HL-60 (cell line): ENCODE data around the gene RCC2.

Experiments used
- DNase-seq, 2 experiments: peaks; one replicate each; pipeline ENCODE4 v3.0.0-alpha.2; 2010 to 2020; ENCODE audit warnings: low read depth in 1 of 2, low spot score in 1 of 2
- H3K27ac ChIP-seq: fragments of 250-450 bp; sonication (Bioruptor Pico); replicated peaks from 2 replicates; pipeline ENCODE4 v1.5.1; 2020; ENCODE audit warnings: mild to moderate bottlenecking, moderate library complexity
- H3K27me3 ChIP-seq: fragments of 250-450 bp; sonication (Bioruptor Pico); 2 replicates; pipeline ENCODE4 v1.5.1; 2021; ENCODE audit warnings: mild to moderate bottlenecking, moderate library complexity; ENCODE audit not compliant: insufficient read depth, poor library complexity, severe bottlenecking
- H3K4me3 ChIP-seq: replicated peaks from 2 replicates; pipeline ENCODE4 v1.5.1; 2011; ENCODE audit warnings: mild to moderate bottlenecking, control low read depth, low read length; ENCODE audit not compliant: insufficient read depth
- GABPA ChIP-seq: IDR thresholded peaks from 2 replicates; pipeline ENCODE4 v1.6.1; 2012; ENCODE audit warnings: low read depth
- POLR2AphosphoS5 ChIP-seq: IDR thresholded peaks from 2 replicates; pipeline ENCODE4 v1.6.1; 2012; ENCODE audit warnings: low read depth
- SPI1 ChIP-seq: IDR thresholded peaks from 2 replicates; pipeline ENCODE4 v1.6.1; 2012; ENCODE audit warnings: low read depth, mild to moderate bottlenecking, borderline replicate concordance
- TF ChIP-seq, protein P1 (sequence below): IDR thresholded peaks from 2 replicates; pipeline ENCODE4 v1.6.1; 2012; ENCODE audit warnings: low read depth; ENCODE audit not compliant: insufficient replicate concordance
- TF ChIP-seq, protein P2 (sequence below): IDR thresholded peaks from one replicate; pipeline ENCODE4 v1.5.1; 2011; ENCODE audit warnings: low read length, control low read depth, inconsistent platforms; ENCODE audit not compliant: insufficient read depth

The RCC2 gene

DNA sequence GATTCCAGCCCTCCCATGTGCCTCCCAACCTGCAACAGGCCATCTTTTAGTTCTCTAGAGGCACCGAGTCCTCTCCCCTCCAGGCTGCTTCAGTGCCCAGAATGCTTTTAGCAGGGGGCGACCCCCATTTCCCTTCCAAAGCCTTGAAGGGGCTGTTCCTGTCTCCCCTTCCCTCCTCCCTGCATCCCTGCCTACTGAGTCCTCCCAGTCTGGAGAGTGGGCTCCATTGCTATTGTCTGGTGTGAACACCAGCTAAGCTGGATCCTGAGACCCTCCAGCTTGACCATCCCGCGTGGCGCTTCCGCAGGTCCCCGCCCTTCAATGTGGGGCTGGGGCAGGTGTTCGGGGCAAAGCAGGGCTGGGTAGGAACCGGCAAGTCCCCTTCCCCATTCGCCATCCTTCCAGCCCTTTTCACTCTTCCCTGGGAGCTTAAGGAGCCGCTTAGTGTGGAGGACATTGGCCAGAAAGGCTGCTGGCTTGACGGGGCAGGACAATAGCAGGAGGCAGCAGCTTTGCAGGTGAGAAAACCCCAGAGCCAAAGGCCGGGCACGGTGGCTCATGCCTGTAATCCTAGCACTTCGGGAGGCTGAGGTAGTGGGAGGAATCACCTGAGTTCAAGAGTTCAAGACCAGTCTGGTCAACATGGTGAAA, 35.3 kb downstream of the RCC2 start:
- H3K27me3 ChIP-seq, result no peaks in the 10 kb centered on the region
- TF ChIP-seq GABPA, result no peak
- no peak for DNase-seq
- no peak overlapping the region for H3K27ac ChIP-seq
- no peak overlapping the region for H3K4me3 ChIP-seq

DNA sequence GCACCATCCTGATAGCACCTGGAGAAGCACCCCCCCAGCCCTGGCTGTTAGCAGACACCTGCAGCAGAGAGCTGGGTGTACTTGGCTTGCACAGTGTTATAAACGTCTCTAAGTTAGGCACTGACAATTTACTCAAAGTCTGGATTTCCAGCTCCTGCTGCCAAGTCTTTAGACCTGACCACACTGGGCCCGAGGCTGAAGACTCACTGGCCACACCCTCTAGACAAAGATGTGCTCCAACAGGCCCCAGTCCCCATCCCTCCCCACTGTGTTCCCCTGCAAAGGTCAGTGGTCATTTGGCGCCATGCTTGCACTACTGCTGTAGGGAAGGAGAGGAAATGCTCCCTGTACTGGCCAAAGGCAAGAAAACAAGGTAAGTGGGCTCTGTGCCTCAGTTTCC, 36.4 kb downstream of the RCC2 start:
- no peak for DNase-seq
- no peak for TF ChIP-seq GABPA
- TF ChIP-seq SPI1, result no peak
- TF ChIP-seq, protein P1, sequence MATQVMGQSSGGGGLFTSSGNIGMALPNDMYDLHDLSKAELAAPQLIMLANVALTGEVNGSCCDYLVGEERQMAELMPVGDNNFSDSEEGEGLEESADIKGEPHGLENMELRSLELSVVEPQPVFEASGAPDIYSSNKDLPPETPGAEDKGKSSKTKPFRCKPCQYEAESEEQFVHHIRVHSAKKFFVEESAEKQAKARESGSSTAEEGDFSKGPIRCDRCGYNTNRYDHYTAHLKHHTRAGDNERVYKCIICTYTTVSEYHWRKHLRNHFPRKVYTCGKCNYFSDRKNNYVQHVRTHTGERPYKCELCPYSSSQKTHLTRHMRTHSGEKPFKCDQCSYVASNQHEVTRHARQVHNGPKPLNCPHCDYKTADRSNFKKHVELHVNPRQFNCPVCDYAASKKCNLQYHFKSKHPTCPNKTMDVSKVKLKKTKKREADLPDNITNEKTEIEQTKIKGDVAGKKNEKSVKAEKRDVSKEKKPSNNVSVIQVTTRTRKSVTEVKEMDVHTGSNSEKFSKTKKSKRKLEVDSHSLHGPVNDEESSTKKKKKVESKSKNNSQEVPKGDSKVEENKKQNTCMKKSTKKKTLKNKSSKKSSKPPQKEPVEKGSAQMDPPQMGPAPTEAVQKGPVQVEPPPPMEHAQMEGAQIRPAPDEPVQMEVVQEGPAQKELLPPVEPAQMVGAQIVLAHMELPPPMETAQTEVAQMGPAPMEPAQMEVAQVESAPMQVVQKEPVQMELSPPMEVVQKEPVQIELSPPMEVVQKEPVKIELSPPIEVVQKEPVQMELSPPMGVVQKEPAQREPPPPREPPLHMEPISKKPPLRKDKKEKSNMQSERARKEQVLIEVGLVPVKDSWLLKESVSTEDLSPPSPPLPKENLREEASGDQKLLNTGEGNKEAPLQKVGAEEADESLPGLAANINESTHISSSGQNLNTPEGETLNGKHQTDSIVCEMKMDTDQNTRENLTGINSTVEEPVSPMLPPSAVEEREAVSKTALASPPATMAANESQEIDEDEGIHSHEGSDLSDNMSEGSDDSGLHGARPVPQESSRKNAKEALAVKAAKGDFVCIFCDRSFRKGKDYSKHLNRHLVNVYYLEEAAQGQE, result no peak
- TF ChIP-seq, protein P2, sequence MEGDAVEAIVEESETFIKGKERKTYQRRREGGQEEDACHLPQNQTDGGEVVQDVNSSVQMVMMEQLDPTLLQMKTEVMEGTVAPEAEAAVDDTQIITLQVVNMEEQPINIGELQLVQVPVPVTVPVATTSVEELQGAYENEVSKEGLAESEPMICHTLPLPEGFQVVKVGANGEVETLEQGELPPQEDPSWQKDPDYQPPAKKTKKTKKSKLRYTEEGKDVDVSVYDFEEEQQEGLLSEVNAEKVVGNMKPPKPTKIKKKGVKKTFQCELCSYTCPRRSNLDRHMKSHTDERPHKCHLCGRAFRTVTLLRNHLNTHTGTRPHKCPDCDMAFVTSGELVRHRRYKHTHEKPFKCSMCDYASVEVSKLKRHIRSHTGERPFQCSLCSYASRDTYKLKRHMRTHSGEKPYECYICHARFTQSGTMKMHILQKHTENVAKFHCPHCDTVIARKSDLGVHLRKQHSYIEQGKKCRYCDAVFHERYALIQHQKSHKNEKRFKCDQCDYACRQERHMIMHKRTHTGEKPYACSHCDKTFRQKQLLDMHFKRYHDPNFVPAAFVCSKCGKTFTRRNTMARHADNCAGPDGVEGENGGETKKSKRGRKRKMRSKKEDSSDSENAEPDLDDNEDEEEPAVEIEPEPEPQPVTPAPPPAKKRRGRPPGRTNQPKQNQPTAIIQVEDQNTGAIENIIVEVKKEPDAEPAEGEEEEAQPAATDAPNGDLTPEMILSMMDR, result no peak
- TF ChIP-seq POLR2AphosphoS5, result no peak
- no peak overlapping the region for H3K27ac ChIP-seq
- no peaks in the 10 kb centered on the region for H3K27me3 ChIP-seq
- no peak overlapping the region for H3K4me3 ChIP-seq

DNA sequence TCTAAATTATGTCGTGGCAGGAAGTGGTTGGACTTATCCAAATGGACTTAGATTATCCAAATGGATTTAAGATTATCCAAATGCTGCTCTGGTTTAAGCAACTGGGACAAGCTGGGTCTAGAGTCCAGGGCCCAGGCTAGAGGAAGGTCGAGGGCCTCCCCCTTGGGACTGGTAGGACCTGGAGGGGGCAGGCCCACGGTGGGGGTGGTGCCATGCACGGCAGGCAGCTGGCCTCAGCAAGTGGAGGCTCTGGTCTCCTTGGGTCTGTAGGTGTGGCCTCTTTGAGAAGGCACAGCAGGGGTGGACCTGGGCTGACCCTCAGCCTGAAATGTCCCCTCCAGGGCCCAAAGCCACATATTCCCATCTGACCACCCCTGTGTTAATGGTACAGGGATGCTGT, 37.6 kb downstream of the RCC2 start:
- TF ChIP-seq GABPA, result no peak
- TF ChIP-seq, protein P2, result no peak
- TF ChIP-seq POLR2AphosphoS5, result no peak
- TF ChIP-seq, protein P1, result no peak
- TF ChIP-seq SPI1, result no peak
- Histone ChIP-seq H3K27me3 (no peaks in the 10 kb centered on the region), H3K4me3 (no peak overlapping the region), H3K27ac (no peak overlapping the region)
- DNase-seq, result no peak

DNA sequence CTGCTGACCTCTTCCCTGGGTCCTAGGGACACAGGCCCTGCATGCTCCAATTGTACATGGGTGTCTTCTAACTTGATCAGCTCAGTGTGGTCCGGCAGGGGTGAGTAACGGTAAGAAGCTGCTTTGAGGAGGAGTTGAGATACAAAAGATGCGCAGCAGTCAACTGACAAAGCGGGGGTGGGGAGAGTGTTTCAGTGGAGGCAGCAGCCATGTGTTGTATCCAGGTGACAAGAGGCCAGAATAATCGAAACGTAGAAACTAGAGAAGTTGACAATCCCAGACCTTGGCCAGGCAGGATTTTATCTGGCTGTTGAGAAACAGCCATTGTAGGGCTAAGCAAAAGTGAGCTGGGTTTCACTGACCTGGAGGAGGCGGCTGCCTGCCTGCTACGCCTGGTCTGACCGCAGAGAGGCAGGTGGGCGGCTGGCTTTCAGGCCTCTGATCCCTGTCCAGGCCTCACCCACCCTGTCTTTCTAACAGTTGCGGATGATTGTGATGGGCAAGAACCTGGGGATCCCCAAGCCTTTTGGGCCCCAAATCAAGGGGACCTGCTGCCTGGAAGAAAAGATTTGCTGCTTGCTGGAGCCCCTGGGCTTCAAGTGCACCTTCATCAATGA, 38.6 kb downstream of the RCC2 start:
- Histone ChIP-seq H3K27ac (no peak overlapping the region), H3K27me3 (no peaks in the 10 kb centered on the region), H3K4me3 (no peak overlapping the region)
- DNase-seq, result no peak
- no peak for TF ChIP-seq GABPA
- TF ChIP-seq, protein P2, result no peak
- TF ChIP-seq, protein P1, result no peak
- no peak for TF ChIP-seq SPI1
